Astrocyte (in vitro differentiated cells and primary cell): ENCODE measurements around the gene INSL6. TPM values are rescaled to one million over a fixed set of nuclear protein-coding genes. Genes with fewer than 3 reads are reported as not detected.

ENCODE experiments used
- DNase-seq: peaks from one replicate; pipeline ENCODE4 v3.0.0-alpha.2; 2010; ENCODE audit warnings: low read depth
- FAIRE-seq: peaks from 2 replicates; lab custom pipeline; 2011; peaks lifted over from hg19 to GRCh38; lab: Jason Lieb, UNC
- H2AFZ ChIP-seq: 2 replicates; pipeline ENCODE4 v1.6.0; 2012; ENCODE audit warnings: low read depth, low read length, inconsistent platforms
- H3K27ac ChIP-seq: 2 replicates; pipeline ENCODE4 v1.5.1; 2011; ENCODE audit warnings: low read depth, low read length, inconsistent platforms
- H3K27me3 ChIP-seq: 2 replicates; pipeline ENCODE4 v1.6.0; 2011; ENCODE audit warnings: low read length, inconsistent platforms; ENCODE audit not compliant: insufficient read depth
- H3K36me3 ChIP-seq: 2 replicates; pipeline ENCODE4 v1.5.1; 2011; ENCODE audit warnings: low read length, inconsistent platforms; ENCODE audit not compliant: insufficient read depth
- H3K4me1 ChIP-seq: 2 replicates; pipeline ENCODE4 v1.5.1; 2011; ENCODE audit warnings: low read length, inconsistent platforms; ENCODE audit not compliant: insufficient read depth
- H3K4me2 ChIP-seq: 2 replicates; pipeline ENCODE4 v1.6.0; 2012; ENCODE audit warnings: low read length, inconsistent platforms
- H3K4me3 ChIP-seq: 2 replicates; pipeline ENCODE4 v1.5.1; 2011; ENCODE audit warnings: low read depth, mild to moderate bottlenecking, low read length, inconsistent platforms; ENCODE audit not compliant: insufficient read depth
- H3K79me2 ChIP-seq: 2 replicates; pipeline ENCODE4 v1.6.0; 2012; ENCODE audit warnings: mild to moderate bottlenecking, low read length, inconsistent platforms; ENCODE audit not compliant: insufficient read depth
- H3K9ac ChIP-seq: 2 replicates; pipeline ENCODE4 v1.6.0; 2012; ENCODE audit warnings: mild to moderate bottlenecking, low read length, inconsistent platforms
- H3K9me3 ChIP-seq: 2 replicates; pipeline ENCODE4 v1.5.1; 2012; ENCODE audit warnings: low read depth, mild to moderate bottlenecking, low read length, inconsistent platforms; ENCODE audit not compliant: insufficient read depth
- H4K20me1 ChIP-seq: 2 replicates; pipeline ENCODE4 v1.6.0; 2012; ENCODE audit warnings: low read length, inconsistent platforms; ENCODE audit not compliant: insufficient read depth
- H3K27ac Mint-ChIP-seq: one replicate; pipeline ENCODE4 v1.8.0; 2021; ENCODE audit warnings: mild to moderate bottlenecking, mixed read lengths; ENCODE audit not compliant: unreplicated experiment
- H3K27me3 Mint-ChIP-seq: one replicate; pipeline ENCODE4 v1.8.0; 2021; ENCODE audit warnings: low read depth, mixed read lengths; ENCODE audit not compliant: unreplicated experiment
- H3K36me3 Mint-ChIP-seq: one replicate; pipeline ENCODE4 v1.8.0; 2021; ENCODE audit warnings: low read depth, mixed read lengths; ENCODE audit not compliant: unreplicated experiment
- H3K4me1 Mint-ChIP-seq: one replicate; pipeline ENCODE4 v1.8.0; 2021; ENCODE audit warnings: low read depth, mixed read lengths; ENCODE audit not compliant: unreplicated experiment
- H3K4me3 Mint-ChIP-seq: one replicate; pipeline ENCODE4 v1.8.0; 2021; ENCODE audit warnings: mild to moderate bottlenecking, moderate library complexity, mixed read lengths; ENCODE audit not compliant: unreplicated experiment
- H3K9me3 Mint-ChIP-seq: one replicate; pipeline ENCODE4 v1.8.0; 2021; ENCODE audit warnings: mild to moderate bottlenecking, mixed read lengths; ENCODE audit not compliant: unreplicated experiment
- CTCF ChIP-seq: IDR thresholded peaks from 2 replicates; pipeline ENCODE4 v1.5.1; 2011; ENCODE audit warnings: low read depth, mild to moderate bottlenecking, inconsistent platforms, low read length, moderate library complexity; ENCODE audit not compliant: insufficient read depth
- EZH2 ChIP-seq: IDR thresholded peaks from 2 replicates; pipeline ENCODE4 v1.6.1; 2012; ENCODE audit warnings: mild to moderate bottlenecking, low read length, inconsistent platforms; ENCODE audit not compliant: insufficient read depth
- total RNA-seq: library from RNA; stranded (reverse); gene quantifications from 2 replicates; pipeline ENCODE4 v1.2.1, GENCODE V29; 2021

INSL6 gene
- total RNA-seq, 1 donor from 2014 or later, result not detected

GRCh38 chr9:5140151-5140550 is 45.3 kb downstream of the INSL6 start:
- H3K27ac Mint-ChIP-seq, result no peak overlapping the region
- Histone ChIP-seq H3K36me3 (no peaks in the 10 kb centered on the region), H3K27ac (no peak overlapping the region), H3K4me2 (no peak overlapping the region), H3K79me2 (no peaks in the 10 kb centered on the region), H3K4me3 (no peak overlapping the region), H2AFZ (no peak overlapping the region), H3K9ac (no peak overlapping the region), H3K4me1 (no peaks in the 10 kb centered on the region), H4K20me1 (no peaks in the 10 kb centered on the region), H3K27me3 (no peaks in the 10 kb centered on the region), H3K9me3 (no peaks in the 10 kb centered on the region)
- no peaks in the 10 kb centered on the region for H3K4me1 Mint-ChIP-seq
- peaks cover 24% of the 10 kb centered on the region for H3K36me3 Mint-ChIP-seq
- TF ChIP-seq EZH2 (no peak), CTCF (no peak)
- DNase-seq (no peak), FAIRE-seq (no peak)
- peaks cover 23% of the 10 kb centered on the region for H3K9me3 Mint-ChIP-seq
- no peaks in the 10 kb centered on the region for H3K27me3 Mint-ChIP-seq
- H3K4me3 Mint-ChIP-seq, result no peak overlapping the region

- H3K27ac ChIP-seq, result no peak overlapping the region
- no peaks in the 10 kb centered on the region for H3K4me1 Mint-ChIP-seq
- H3K9me3 ChIP-seq, result no peaks in the 10 kb centered on the region
- no peak overlapping the region for H3K4me2 ChIP-seq
- no peaks in the 10 kb centered on the region for H3K9me3 Mint-ChIP-seq
- peaks cover 14% of the 10 kb centered on the region for H3K36me3 ChIP-seq
- no peak overlapping the region for H3K9ac ChIP-seq
- no peaks in the 10 kb centered on the region for H4K20me1 ChIP-seq
- H2AFZ ChIP-seq, result no peak overlapping the region
- no peaks in the 10 kb centered on the region for H3K79me2 ChIP-seq
- H3K27ac Mint-ChIP-seq, result no peak overlapping the region
- H3K36me3 Mint-ChIP-seq, result peaks cover 6% of the 10 kb centered on the region
- TF ChIP-seq CTCF (no peak), EZH2 (no peak)
- H3K4me3 Mint-ChIP-seq, result no peak overlapping the region
- no peaks in the 10 kb centered on the region for H3K4me1 ChIP-seq
- no peaks in the 10 kb centered on the region for H3K27me3 Mint-ChIP-seq
- FAIRE-seq (no peak), DNase-seq (no peak)
- no peak overlapping the region for H3K4me3 ChIP-seq
- no peaks in the 10 kb centered on the region for H3K27me3 ChIP-seq
Measured at GRCh38 chr9:5122516-5122915, 62.9 kb downstream of the INSL6 start.

GRCh38 chr9:5122116-5122515 is 63.3 kb downstream of the INSL6 start:
- H3K27ac ChIP-seq, result no peak overlapping the region
- Mint-ChIP-seq H3K4me1 (no peaks in the 10 kb centered on the region), H3K27me3 (no peaks in the 10 kb centered on the region), H3K4me3 (no peak overlapping the region), H3K9me3 (no peaks in the 10 kb centered on the region), H3K36me3 (peaks cover 6% of the 10 kb centered on the region), H3K27ac (no peak overlapping the region)
- no peaks in the 10 kb centered on the region for H4K20me1 ChIP-seq
- no peak overlapping the region for H3K4me3 ChIP-seq
- H3K36me3 ChIP-seq, result peaks cover 14% of the 10 kb centered on the region
- no peaks in the 10 kb centered on the region for H3K27me3 ChIP-seq
- no peaks in the 10 kb centered on the region for H3K9me3 ChIP-seq
- H2AFZ ChIP-seq, result no peak overlapping the region
- peak; percentile 23 for FAIRE-seq
- no peaks in the 10 kb centered on the region for H3K4me1 ChIP-seq
- TF ChIP-seq EZH2 (no peak), CTCF (no peak)
- no peaks in the 10 kb centered on the region for H3K79me2 ChIP-seq
- H3K9ac ChIP-seq, result no peak overlapping the region
- no peak overlapping the region for H3K4me2 ChIP-seq
- DNase-seq, result no peak
